Raji (cell line): ENCODE data around the gene KANSL1L.

ENCODE experiments used
- POLR2A ChIP-seq: IDR thresholded peaks from 2 replicates; pipeline ENCODE4 v1.6.1; 2011; ENCODE audit warnings: low read depth, low read length, control low read depth; ENCODE audit not compliant: insufficient read depth

Gene KANSL1L

GRCh38 chr2:210113614-210114235, 57.5 kb downstream of the KANSL1L start:
- no peak for TF ChIP-seq POLR2A

- no peak for TF ChIP-seq POLR2A
Measured at GRCh38 chr2:210112871-210113270, 58.3 kb downstream of the KANSL1L start.

- no peak for TF ChIP-seq POLR2A
Measured at GRCh38 chr2:210099940-210100339, 71.3 kb downstream of the KANSL1L start.

GRCh38 chr2:210094787-210095186, 76.4 kb downstream of the KANSL1L start:
- no peak for TF ChIP-seq POLR2A

- no peak for TF ChIP-seq POLR2A
Measured at GRCh38 chr2:210092791-210093190, 78.4 kb downstream of the KANSL1L start.

GRCh38 chr2:210086930-210087329, 84.3 kb downstream of the KANSL1L start:
- no peak for TF ChIP-seq POLR2A

GRCh38 chr2:210086292-210086691, 84.9 kb downstream of the KANSL1L start:
- TF ChIP-seq POLR2A: no peak

GRCh38 chr2:210072922-210073509, 98.2 kb downstream of the KANSL1L start:
- TF ChIP-seq POLR2A: no peak

- no peak for TF ChIP-seq POLR2A
Measured at GRCh38 chr2:210072493-210072892, 98.7 kb downstream of the KANSL1L start.

- TF ChIP-seq POLR2A: no peak
Measured at GRCh38 chr2:210063306-210063705, 107.9 kb downstream of the KANSL1L start.

- no peak for TF ChIP-seq POLR2A
Measured at GRCh38 chr2:210055825-210056224, 115.4 kb downstream of the KANSL1L start.

- TF ChIP-seq POLR2A: no peak
Measured at GRCh38 chr2:210054696-210055095, 116.5 kb downstream of the KANSL1L start.

GRCh38 chr2:210050885-210051284, 120.3 kb downstream of the KANSL1L start:
- no peak for TF ChIP-seq POLR2A

- TF ChIP-seq POLR2A: no peak
Measured at GRCh38 chr2:210049831-210050230, 121.4 kb downstream of the KANSL1L start.

GRCh38 chr2:210046851-210047500, 124.2 kb downstream of the KANSL1L start:
- TF ChIP-seq POLR2A: no peak

GRCh38 chr2:210038078-210038477, 133.1 kb downstream of the KANSL1L start:
- no peak for TF ChIP-seq POLR2A
